HG03342 (cell line): ENCODE measurements around the gene KLLN.
"Not testable (repeated sequence)": the region's sequence is repeated elsewhere in the genome, so short reads cannot be mapped to it uniquely, and the experiment has no call there.

ENCODE experiments used
- ATAC-seq: cut with Tn5 transposase; IDR thresholded peaks from one replicate; pipeline ENCODE4 v1.9.1; 2021; ENCODE audit warnings: mild to moderate bottlenecking, moderate library complexity; ENCODE audit not compliant: unreplicated experiment

Gene KLLN

GRCh38 chr10:87867453-87867852 is 4.1 kb upstream of the KLLN start:
- ATAC-seq, result no peak

DNA sequence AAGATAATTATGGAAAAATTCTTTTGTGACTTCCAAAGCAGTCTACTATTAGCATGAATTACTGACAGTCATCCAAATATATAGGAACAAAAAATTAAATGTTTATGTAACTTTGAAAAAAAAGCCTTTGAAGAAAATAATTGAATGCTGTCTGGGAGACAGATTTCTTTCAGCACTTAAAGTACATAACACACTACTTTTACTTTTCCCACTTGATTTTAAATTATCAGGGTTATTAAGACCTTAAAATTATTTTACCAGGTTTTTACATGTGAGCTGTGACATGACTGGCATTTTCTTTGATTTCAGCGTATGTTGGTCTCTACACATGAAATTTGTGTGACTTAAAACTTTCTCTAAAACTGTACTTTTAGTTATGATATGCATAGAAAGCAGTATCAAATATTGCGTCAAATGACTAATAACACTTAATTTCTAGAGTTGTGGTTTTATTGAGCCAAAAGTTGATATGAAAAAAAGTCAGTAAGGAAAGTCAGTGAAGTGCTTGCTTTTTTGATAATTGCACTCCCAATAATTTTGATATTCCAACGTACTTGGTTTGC is 3.2 kb upstream of the KLLN start:
- ATAC-seq, result no peak

- ATAC-seq, result no peak
These were observed 2.0 kb upstream of the KLLN start for GRCh38 chr10:87865241-87865881.

DNA sequence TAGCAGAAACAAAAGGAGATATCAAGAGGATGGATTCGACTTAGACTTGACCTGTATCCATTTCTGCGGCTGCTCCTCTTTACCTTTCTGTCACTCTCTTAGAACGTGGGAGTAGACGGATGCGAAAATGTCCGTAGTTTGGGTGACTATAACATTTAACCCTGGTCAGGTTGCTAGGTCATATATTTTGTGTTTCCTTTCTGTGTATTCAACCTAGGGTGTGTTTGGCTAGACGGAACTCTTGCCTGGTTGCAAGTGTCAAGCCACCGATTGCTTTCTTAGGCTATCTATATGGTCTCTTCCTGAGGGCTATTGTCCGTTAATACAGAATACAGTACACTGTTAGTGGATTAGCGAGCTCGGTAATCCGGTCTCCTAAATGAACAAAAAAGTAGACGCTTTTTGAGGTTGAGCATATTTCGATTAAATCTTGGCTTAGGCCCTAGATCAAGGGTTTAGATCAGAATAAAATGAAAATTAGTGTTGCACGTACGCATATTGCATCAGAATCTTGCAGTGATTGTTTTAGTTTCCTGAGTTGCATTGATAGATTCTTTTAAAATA is 1.2 kb upstream of the KLLN start:
- ATAC-seq, result no peak

GRCh38 chr10:87863951-87864495 is 690 bp upstream of the KLLN start:
- not testable (repeated sequence) for ATAC-seq

DNA sequence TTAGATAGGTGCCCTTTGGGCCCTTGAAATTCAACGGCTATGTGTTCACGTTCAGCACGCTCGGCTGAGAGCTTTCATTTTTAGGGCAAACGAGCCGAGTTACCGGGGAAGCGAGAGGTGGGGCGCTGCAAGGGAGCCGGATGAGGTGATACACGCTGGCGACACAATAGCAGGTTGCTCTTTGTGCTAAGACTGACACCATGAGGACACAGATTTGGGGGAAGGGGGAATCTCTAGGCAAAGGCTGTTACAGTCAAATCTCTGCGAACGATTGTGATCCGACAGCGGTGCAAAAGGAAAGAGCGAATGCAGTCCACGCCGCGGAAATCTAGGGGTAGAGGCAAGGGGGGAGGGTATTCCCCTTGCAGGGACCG is 667 bp downstream of the KLLN start:
- ATAC-seq, result peak; percentile 13

DNA sequence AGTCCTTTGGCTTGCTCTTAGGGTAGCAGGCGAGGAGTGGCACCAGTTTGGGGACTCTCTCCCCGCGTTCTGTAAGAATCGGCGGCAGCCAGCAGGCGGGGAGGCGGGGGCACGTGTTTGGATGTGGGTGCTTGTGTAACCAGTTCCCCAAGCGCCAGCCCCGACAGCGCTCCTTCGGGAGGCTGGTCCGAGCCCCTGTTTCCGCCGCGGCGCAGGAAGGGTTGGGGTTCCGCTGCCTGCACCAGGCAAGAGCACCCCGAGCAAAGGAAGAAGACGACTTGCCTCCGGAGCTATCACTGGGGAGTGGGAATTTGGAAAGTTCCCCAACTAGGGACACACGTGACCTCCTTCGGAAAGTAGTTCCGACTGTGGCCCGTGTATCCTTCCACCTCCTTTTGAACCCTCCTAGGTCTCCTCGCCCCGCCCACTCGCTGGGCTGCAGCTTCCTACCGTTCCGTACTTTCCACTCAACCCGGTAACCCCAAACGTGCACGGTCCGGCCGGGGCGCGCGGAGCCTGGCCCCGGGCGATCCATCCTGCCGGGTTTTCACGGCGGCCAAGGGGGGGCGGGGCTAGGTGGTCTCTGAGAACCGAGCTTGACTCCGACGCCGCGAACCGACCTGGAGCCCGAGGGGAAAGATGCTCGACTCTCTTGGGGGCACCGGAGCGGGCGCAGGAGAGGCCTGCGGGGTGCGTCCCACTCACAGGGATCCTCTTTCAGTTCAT is 1.2 kb downstream of the KLLN start:
- peak; percentile 39 for ATAC-seq

DNA sequence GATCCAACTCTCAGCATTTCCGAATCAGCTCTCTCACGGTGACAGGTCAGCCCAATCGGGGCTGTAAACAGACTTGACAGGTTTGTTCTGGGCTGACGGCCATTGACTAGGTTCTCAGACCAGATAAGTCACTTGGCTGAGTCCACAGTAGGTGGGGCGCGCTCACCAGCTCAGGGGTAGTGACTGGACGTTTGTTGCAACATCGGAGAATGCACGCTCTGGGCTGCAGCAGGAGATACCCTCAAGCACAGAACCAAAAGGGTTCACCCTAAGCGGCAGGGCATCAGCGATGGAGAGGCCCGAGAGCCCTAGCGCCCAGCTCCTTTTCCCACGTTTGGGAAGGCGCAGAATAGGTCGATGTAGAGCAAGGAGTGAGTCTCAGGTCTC is 1.8 kb downstream of the KLLN start:
- peak; percentile 7 for ATAC-seq

- ATAC-seq, result no peak
These were observed 2.4 kb downstream of the KLLN start for GRCh38 chr10:87860816-87861403.

DNA sequence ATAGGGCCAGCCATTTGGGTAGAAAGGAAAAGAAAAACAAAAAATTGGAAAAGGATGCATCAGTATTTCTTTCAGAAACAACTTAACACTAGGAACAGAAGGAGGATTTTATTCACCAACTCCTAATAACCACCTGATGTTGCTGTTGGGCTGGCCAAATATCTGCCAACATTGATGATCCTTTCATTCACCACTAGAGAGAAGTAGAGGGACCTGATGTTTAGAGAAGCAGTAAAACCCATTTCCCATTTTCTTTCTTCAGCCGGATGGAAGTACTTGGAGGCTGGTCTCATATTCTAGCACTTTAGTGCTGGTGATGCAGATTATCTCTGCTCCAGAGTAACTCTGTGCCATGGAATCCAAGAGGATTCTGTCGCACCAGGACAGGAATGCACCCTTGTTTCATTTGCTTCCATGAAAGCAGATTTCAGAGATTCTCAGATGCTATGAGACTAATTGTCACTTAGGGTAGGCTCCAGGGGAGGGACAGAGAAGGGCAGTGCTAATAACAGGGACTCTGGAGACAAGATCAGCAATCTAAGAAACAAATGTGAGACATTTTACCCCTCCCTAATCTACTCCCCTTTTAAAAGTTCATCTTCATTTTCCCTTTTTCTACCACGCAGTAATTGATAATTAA is 3.1 kb downstream of the KLLN start:
- ATAC-seq, result no peak

GRCh38 chr10:87855665-87856064 is 7.7 kb downstream of the KLLN start:
- not testable (repeated sequence) for ATAC-seq

GRCh38 chr10:87855247-87855646 is 8.1 kb downstream of the KLLN start:
- ATAC-seq, result not testable (repeated sequence)

GRCh38 chr10:87852089-87852488 is 11.2 kb downstream of the KLLN start:
- no peak for ATAC-seq

GRCh38 chr10:87850742-87851205 is 12.6 kb downstream of the KLLN start:
- no peak for ATAC-seq

DNA sequence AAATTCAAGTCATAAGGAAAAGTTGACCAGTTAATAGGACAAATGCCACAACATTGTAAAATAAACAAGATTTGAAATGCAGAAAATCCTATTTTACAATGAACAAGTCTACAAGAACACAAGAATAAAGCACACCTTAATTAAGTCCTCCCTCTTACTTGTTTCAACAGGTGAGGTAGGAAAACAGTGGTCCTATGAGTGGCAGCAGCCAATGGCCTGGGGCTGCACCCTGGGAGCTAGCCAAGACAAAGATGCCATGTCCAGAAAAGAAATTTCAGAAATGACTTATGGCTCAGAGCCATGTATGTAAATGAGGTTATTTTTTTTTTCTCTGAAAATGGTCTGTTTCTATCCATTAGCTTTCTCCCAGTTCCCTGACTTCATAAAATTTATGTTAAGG is 14.3 kb downstream of the KLLN start:
- ATAC-seq, result no peak

DNA sequence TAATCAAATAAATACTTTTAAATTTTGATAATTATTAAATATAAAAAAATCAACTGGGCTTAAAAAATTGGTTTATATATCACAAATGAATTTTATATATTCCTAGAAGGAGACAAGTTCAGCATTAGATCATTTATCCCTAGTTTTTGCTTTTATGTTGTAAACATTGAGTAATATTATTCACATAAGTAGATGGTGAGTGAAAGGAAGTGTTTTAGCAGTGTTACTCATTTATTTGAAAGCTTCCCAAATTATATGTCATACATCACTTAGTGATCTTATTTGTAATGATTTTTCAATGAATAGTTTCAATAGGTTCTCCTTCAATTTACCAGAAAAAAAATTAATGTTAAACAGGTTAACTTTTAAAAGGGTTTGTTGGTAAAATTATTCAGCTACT is 15.8 kb downstream of the KLLN start:
- no peak for ATAC-seq

- not testable (repeated sequence) for ATAC-seq
These were observed 16.6 kb downstream of the KLLN start for GRCh38 chr10:87846711-87847110.

DNA sequence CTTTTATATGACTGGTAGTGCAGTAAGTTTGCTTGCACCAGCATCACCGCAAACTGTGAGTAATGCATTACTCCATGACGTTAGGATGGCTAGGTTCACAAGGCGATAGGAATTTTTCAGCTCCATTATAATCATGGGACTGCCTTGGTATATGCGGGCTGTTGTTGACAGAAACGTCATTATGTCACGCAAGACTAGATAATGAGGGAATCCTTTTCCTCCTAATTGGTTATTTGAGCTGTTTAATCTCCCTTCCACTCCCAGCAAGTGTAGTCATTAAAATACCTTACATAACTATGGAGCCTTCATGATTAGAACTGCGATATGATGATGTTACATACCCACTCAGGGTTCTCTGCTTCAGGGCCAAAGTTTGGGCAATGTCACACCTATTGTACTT is 17.3 kb downstream of the KLLN start:
- no peak for ATAC-seq

DNA sequence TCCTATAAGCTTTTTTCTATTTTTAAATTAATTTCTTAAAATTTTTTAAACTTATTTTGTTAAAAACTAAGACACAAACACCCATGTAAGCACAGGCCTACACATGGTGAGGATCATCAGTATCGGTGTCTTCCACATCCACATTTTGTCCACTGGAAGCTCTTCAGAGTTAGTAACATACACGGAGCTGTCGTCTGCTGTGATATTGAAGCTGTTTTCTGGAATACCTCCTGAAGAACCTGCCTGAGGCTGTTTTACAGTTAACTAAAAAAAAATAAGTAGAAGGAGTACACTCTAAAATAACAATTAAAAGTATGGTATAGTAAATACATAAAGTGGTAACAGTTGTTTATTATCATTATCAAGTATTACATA is 17.7 kb downstream of the KLLN start:
- ATAC-seq, result no peak

GRCh38 chr10:87844837-87845623 is 18.3 kb downstream of the KLLN start:
- no peak for ATAC-seq
